ENCODE data around the gene IFNLR1. TPM values are rescaled to one million over a fixed set of nuclear protein-coding genes. Genes with fewer than 3 reads are reported as not detected.
A peak's percentile ranks its signal among the peaks of the same experiment; 100 is the strongest.

Gene IFNLR1
- total RNA-seq, 4 donors from 2014 or later, result 2.6 to 37.4 (median 12.7) TPM

- DNase-seq, result no peak
- Histone ChIP-seq H3K4me3 (no peak overlapping the region), H3K36me3 (no peaks in the 10 kb centered on the region), H3K27me3 (no peaks in the 10 kb centered on the region), H3K9me3 (no peaks in the 10 kb centered on the region), H3K4me1 (peaks cover 0 to 8% (median 6%) of the 10 kb centered on the region in 4 donors), H3K27ac (no peak overlapping the region)
- intact Hi-C loops (cut with DNase I; ENCODE audit: low total_unique reads), result no loop called here
- in situ Hi-C loops (cut with MboI; ENCODE audit: low pct_ligation_motif_present in 1 of 4, low pct_unique_long_range_greater_than_20kb in 1 of 4, low sequenced_read_pairs in 3 of 4), result no loop called here
- 87% methylated on average over 5 of the region's 5 CpGs; no CpG with 5 or more reads in 1 of the 2 donors for WGBS, 2 donors (ENCODE audit: low coverage in 1 of 2)
- TF ChIP-seq POLR2A (IDR thresholded peaks at IDR 0.05) (no peak), EP300 (IDR thresholded peaks at IDR 0.05; ENCODE audit: low read depth) (no peak), CTCF (IDR thresholded peaks at IDR 0.05) (no peak), POLR2AphosphoS5 (IDR thresholded peaks at IDR 0.05) (no peak)
These were observed 27.7 kb downstream of the IFNLR1 start for GRCh38 chr1:24159366-24159765.

GRCh38 chr1:24157918-24158481, 29.1 kb downstream of the IFNLR1 start:
- Histone ChIP-seq H3K4me1 (peaks cover 0 to 8% (median 6%) of the 10 kb centered on the region in 4 donors), H3K36me3 (no peaks in the 10 kb centered on the region), H3K4me3 (no peak overlapping the region), H3K27ac (no peak overlapping the region), H3K9me3 (no peaks in the 10 kb centered on the region), H3K27me3 (no peaks in the 10 kb centered on the region)
- TF ChIP-seq EP300 (IDR thresholded peaks at IDR 0.05; ENCODE audit: low read depth), result no peak
- no peak for TF ChIP-seq POLR2AphosphoS5 (IDR thresholded peaks at IDR 0.05)
- no peak for TF ChIP-seq POLR2A (IDR thresholded peaks at IDR 0.05)
- intact Hi-C loops (cut with DNase I; ENCODE audit: low total_unique reads) (no loop called here), in situ Hi-C loops (cut with MboI; ENCODE audit: low pct_ligation_motif_present in 1 of 4, low pct_unique_long_range_greater_than_20kb in 1 of 4, low sequenced_read_pairs in 3 of 4) (no loop called here)
- no peak for DNase-seq
- WGBS, 2 donors (ENCODE audit: low coverage in 1 of 2), result 91% methylated on average over 6 of the region's 6 CpGs; no CpG with 5 or more reads in 1 of the 2 donors

- no peak for TF ChIP-seq POLR2A (IDR thresholded peaks at IDR 0.05)
- no peak for TF ChIP-seq CTCF (IDR thresholded peaks at IDR 0.05)
- TF ChIP-seq POLR2AphosphoS5 (IDR thresholded peaks at IDR 0.05), result no peak
- no peak for TF ChIP-seq EP300 (IDR thresholded peaks at IDR 0.05; ENCODE audit: low read depth)
- in situ Hi-C loops (cut with MboI; ENCODE audit: low pct_ligation_motif_present in 1 of 4, low pct_unique_long_range_greater_than_20kb in 1 of 4, low sequenced_read_pairs in 3 of 4) (no loop called here), intact Hi-C loops (cut with DNase I; ENCODE audit: low total_unique reads) (no loop called here)
- no peak for DNase-seq
- no peaks in the 10 kb centered on the region for H3K36me3 ChIP-seq
- no peak overlapping the region for H3K27ac ChIP-seq
- peaks cover 0 to 8% (median 5%) of the 10 kb centered on the region in 4 donors for H3K4me1 ChIP-seq
- H3K9me3 ChIP-seq, result no peaks in the 10 kb centered on the region
- no peak overlapping the region for H3K4me3 ChIP-seq
- H3K27me3 ChIP-seq, result no peaks in the 10 kb centered on the region
- 94% methylated on average over 16 of the region's 18 CpGs; no CpG with 5 or more reads in 1 of the 2 donors for WGBS, 2 donors (ENCODE audit: low coverage in 1 of 2)
These were observed 30.4 kb downstream of the IFNLR1 start for GRCh38 chr1:24156542-24157260.

GRCh38 chr1:24155011-24155782, 31.9 kb downstream of the IFNLR1 start:
- in situ Hi-C loops (cut with MboI; ENCODE audit: low pct_ligation_motif_present in 1 of 4, low pct_unique_long_range_greater_than_20kb in 1 of 4, low sequenced_read_pairs in 3 of 4), result no loop called here

More at GRCh38 chr1:24155011-24155782, 31.9 kb downstream of the IFNLR1 start:
- 46 to 93% methylated on average over 3 to 11 of the region's 11 CpGs for WGBS, 2 donors (ENCODE audit: low coverage in 1 of 2)
- Histone ChIP-seq H3K27ac (no peak overlapping the region), H3K27me3 (peaks cover 10% of the 10 kb centered on the region), H3K4me3 (no peak overlapping the region), H3K4me1 (peaks cover 3 to 12% (median 9%) of the 10 kb centered on the region in 4 donors), H3K9me3 (no peaks in the 10 kb centered on the region), H3K36me3 (no peaks in the 10 kb centered on the region)
- DNase-seq, result peak; percentile 57
- TF ChIP-seq EP300 (IDR thresholded peaks at IDR 0.05; ENCODE audit: low read depth) (no peak), CTCF (IDR thresholded peaks at IDR 0.05) (no peak), POLR2AphosphoS5 (IDR thresholded peaks at IDR 0.05) (no peak), POLR2A (IDR thresholded peaks at IDR 0.05) (no peak)
- intact Hi-C loops (cut with DNase I; ENCODE audit: low total_unique reads), result no loop called here

Data from transverse colon (tissue), 4 donors.